Ishikawa (cell line): ENCODE data around the gene CYTL1.

ENCODE experiments used
- CEBPB ChIP-seq: IDR thresholded peaks from 2 replicates; pipeline ENCODE4 v1.6.1; 2012
- CREB1 ChIP-seq: IDR thresholded peaks from 2 replicates; pipeline ENCODE4 v1.6.1; 2012; ENCODE audit warnings: low read depth
- EGR1 ChIP-seq: IDR thresholded peaks from 2 replicates; pipeline ENCODE4 v1.6.1; 2012
- EP300 ChIP-seq: IDR thresholded peaks from 2 replicates; pipeline ENCODE4 v1.6.1; 2012; ENCODE audit warnings: borderline replicate concordance
- FOXM1 ChIP-seq: IDR thresholded peaks from 2 replicates; pipeline ENCODE4 v1.6.1; 2012; ENCODE audit warnings: low read depth, borderline replicate concordance
- NFIC ChIP-seq: IDR thresholded peaks from 2 replicates; pipeline ENCODE4 v1.6.1; 2012
- RAD21 ChIP-seq: IDR thresholded peaks from 2 replicates; pipeline ENCODE4 v1.6.1; 2012; ENCODE audit warnings: low read depth
- TAF1 ChIP-seq: IDR thresholded peaks from 2 replicates; pipeline ENCODE4 v1.6.1; 2012; ENCODE audit warnings: low read depth, mild to moderate bottlenecking
- TCF12 ChIP-seq: IDR thresholded peaks from 2 replicates; pipeline ENCODE4 v1.6.1; 2012; ENCODE audit warnings: low read depth
- TEAD4 ChIP-seq: IDR thresholded peaks from 2 replicates; pipeline ENCODE4 v1.6.1; 2012
- YY1 ChIP-seq: IDR thresholded peaks from 2 replicates; pipeline ENCODE4 v1.6.1; 2012; ENCODE audit warnings: low read depth
- ZBTB7A ChIP-seq: IDR thresholded peaks from 2 replicates; pipeline ENCODE4 v1.6.1; 2012; ENCODE audit warnings: low read depth
- TF ChIP-seq, protein P1 (sequence below): IDR thresholded peaks from 2 replicates; pipeline ENCODE4 v1.6.1; 2012
- TF ChIP-seq, protein P2 (sequence below): IDR thresholded peaks from 2 replicates; pipeline ENCODE4 v1.6.1; 2012
- TF ChIP-seq, protein P3 (sequence below): IDR thresholded peaks from 2 replicates; pipeline ENCODE4 v1.6.1; 2012; ENCODE audit warnings: low read depth, mild to moderate bottlenecking

CYTL1 gene, protein sequence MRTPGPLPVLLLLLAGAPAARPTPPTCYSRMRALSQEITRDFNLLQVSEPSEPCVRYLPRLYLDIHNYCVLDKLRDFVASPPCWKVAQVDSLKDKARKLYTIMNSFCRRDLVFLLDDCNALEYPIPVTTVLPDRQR

DNA sequence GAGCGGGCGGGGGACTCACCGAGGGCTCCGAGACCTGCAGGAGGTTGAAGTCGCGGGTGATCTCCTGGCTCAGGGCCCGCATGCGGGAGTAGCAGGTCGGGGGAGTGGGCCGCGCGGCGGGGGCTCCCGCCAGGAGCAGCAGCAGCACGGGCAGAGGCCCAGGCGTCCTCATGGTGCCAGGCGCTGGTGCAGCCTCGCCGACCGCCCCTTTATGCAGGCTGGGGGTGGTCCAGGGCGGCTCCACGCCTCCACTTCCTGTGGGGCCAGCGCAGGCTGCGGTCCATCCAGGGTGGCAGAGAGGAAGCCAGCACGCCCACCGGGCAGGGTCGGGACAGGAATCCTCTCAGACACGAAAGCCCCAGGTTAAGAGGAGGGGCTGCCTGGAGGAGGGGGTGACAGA lies at the start of gene CYTL1:
Gene CYTL1 (minus strand): TSS at position 185 of the 400 bp plus-strand sequence. CDS start 13 bp downstream, at position 172.
- TF ChIP-seq TEAD4 (no peak), TAF1 (no peak), RAD21 (no peak), EP300 (no peak), CEBPB (no peak), NFIC (no peak), YY1 (no peak), CREB1 (no peak), ZBTB7A (no peak), FOXM1 (no peak), TCF12 (no peak), EGR1 (no peak)
- TF ChIP-seq, protein P1, sequence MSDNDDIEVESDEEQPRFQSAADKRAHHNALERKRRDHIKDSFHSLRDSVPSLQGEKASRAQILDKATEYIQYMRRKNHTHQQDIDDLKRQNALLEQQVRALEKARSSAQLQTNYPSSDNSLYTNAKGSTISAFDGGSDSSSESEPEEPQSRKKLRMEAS, result no peak
- TF ChIP-seq, protein P2, sequence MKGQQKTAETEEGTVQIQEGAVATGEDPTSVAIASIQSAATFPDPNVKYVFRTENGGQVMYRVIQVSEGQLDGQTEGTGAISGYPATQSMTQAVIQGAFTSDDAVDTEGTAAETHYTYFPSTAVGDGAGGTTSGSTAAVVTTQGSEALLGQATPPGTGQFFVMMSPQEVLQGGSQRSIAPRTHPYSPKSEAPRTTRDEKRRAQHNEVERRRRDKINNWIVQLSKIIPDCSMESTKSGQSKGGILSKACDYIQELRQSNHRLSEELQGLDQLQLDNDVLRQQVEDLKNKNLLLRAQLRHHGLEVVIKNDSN, result no peak
- TF ChIP-seq, protein P3, sequence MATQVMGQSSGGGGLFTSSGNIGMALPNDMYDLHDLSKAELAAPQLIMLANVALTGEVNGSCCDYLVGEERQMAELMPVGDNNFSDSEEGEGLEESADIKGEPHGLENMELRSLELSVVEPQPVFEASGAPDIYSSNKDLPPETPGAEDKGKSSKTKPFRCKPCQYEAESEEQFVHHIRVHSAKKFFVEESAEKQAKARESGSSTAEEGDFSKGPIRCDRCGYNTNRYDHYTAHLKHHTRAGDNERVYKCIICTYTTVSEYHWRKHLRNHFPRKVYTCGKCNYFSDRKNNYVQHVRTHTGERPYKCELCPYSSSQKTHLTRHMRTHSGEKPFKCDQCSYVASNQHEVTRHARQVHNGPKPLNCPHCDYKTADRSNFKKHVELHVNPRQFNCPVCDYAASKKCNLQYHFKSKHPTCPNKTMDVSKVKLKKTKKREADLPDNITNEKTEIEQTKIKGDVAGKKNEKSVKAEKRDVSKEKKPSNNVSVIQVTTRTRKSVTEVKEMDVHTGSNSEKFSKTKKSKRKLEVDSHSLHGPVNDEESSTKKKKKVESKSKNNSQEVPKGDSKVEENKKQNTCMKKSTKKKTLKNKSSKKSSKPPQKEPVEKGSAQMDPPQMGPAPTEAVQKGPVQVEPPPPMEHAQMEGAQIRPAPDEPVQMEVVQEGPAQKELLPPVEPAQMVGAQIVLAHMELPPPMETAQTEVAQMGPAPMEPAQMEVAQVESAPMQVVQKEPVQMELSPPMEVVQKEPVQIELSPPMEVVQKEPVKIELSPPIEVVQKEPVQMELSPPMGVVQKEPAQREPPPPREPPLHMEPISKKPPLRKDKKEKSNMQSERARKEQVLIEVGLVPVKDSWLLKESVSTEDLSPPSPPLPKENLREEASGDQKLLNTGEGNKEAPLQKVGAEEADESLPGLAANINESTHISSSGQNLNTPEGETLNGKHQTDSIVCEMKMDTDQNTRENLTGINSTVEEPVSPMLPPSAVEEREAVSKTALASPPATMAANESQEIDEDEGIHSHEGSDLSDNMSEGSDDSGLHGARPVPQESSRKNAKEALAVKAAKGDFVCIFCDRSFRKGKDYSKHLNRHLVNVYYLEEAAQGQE, result no peak

DNA sequence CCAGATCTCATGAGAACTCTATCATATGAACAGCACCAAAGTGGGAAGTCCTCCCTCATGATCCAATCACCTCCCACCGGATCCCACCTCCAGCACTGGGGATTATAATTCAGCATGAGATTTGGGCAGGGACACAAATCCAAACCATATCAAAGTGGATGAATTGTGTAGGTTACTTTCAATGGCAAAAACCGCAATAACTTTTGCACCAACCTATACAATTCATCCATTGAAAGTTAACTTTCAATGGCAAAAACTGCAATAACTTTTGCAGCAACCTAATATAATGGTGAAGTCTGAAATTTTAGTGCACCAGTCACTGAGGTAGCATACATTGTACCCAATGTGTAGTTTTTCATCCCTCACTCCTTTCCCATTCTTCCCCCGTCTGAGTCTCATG lies 48.6 kb upstream of the CYTL1 start:
- TF ChIP-seq CREB1, result no peak
- TF ChIP-seq CEBPB, result no peak
- no peak for TF ChIP-seq TAF1
- TF ChIP-seq, protein P1, result no peak
- TF ChIP-seq YY1, result no peak
- TF ChIP-seq RAD21, result no peak
- TF ChIP-seq EGR1, result no peak
- TF ChIP-seq TEAD4, result no peak
- TF ChIP-seq ZBTB7A, result no peak
- no peak for TF ChIP-seq EP300
- TF ChIP-seq FOXM1, result no peak
- no peak for TF ChIP-seq NFIC
- TF ChIP-seq, protein P3, result no peak
- no peak for TF ChIP-seq TCF12
- TF ChIP-seq, protein P2, result no peak

DNA sequence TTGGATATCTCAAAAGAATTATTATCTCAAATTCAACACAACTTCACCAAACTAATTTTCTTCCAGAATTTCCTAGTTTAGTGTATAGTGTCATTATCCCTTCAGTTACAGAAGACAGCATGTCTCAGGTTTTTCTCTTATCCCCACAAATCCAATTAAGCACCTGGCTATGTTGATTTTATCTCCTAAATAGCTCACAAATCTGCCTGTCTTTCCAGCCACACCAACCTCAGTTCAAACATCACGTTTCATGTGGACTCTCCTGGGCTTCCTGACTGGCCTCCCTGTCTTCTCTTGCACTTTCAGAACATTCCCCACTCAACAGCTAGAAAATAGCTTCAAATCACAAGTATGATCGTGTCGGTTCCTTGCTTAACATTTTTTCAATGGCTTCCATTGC lies 46.8 kb upstream of the CYTL1 start:
- TF ChIP-seq TAF1, result no peak
- TF ChIP-seq, protein P3, result no peak
- no peak for TF ChIP-seq FOXM1
- TF ChIP-seq, protein P1, result no peak
- no peak for TF ChIP-seq EP300
- no peak for TF ChIP-seq TCF12
- no peak for TF ChIP-seq CREB1
- no peak for TF ChIP-seq YY1
- TF ChIP-seq RAD21, result no peak
- TF ChIP-seq EGR1, result no peak
- TF ChIP-seq ZBTB7A, result no peak
- TF ChIP-seq, protein P2, result no peak
- TF ChIP-seq TEAD4, result no peak
- TF ChIP-seq NFIC, result no peak
- TF ChIP-seq CEBPB, result no peak

DNA sequence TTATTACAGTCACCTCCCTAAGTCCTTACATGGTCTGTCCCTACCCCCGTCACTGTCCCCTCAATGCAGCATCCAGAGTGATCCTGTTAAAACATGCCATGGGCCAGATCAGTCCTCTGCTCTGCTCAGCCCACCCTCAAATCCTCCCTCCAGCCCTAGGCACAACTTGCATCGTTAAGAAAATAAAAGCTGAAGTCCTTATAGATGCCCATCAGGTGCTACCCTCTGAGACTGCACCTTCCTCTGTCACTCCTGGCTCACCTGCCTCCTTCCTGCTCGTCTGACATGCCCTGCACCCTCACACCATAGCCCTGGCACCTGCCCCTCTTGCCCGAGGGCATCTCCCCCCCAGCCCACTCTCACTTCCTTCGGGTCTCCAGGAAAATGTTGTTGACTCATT lies 36.2 kb upstream of the CYTL1 start:
- TF ChIP-seq, protein P1, result no peak
- TF ChIP-seq TCF12, result no peak
- TF ChIP-seq TEAD4, result no peak
- TF ChIP-seq YY1, result no peak
- TF ChIP-seq, protein P2, result no peak
- TF ChIP-seq RAD21, result no peak
- no peak for TF ChIP-seq TAF1
- TF ChIP-seq CEBPB, result no peak
- TF ChIP-seq FOXM1, result no peak
- TF ChIP-seq CREB1, result no peak
